ENCODE measurements around the gene IPO11.

IPO11 gene

GRCh38 chr5:62494772-62495171 is 82.2 kb downstream of the IPO11 start:
- H3K36me3 ChIP-seq (ENCODE audit: insufficient read depth, low read length): peaks cover 27% of the 10 kb centered on the region; the same call in 1 of the 2 replicates
- no peaks in the 10 kb centered on the region for H4K20me1 ChIP-seq (ENCODE audit: insufficient read depth, low read length)
- H3K4me2 ChIP-seq (ENCODE audit: low read length): 0 out of 2 replicates have a peak overlapping the region, but pooled peaks have one; percentile 3
- H3K4me1 ChIP-seq (ENCODE audit: insufficient read depth, low read length, severe bottlenecking): peaks cover 18% of the 10 kb centered on the region
- H3F3A ChIP-seq (ENCODE audit: insufficient read depth, low read length): no peaks in the 10 kb centered on the region
- no peak overlapping the region for H3K9ac ChIP-seq (ENCODE audit: low read length)
- H3K4me3 ChIP-seq (ENCODE audit: low read depth, low read length, poor library complexity, severe bottlenecking): no peak overlapping the region
- H2AFZ ChIP-seq (ENCODE audit: low read length): no peak overlapping the region
- H3K79me2 ChIP-seq (ENCODE audit: insufficient read depth, low read length): no peaks in the 10 kb centered on the region
- no peak overlapping the region for H3K27ac ChIP-seq (ENCODE audit: low read depth, low read length, poor library complexity, severe bottlenecking)
- H3K9me3 ChIP-seq (ENCODE audit: low read length): no peaks in the 10 kb centered on the region
- TF ChIP-seq CTCF (IDR thresholded peaks at IDR 0.05; ENCODE audit: low read length) (no peak), EZH2 (IDR thresholded peaks at IDR 0.05; ENCODE audit: borderline replicate concordance, low read length) (no peak)
- H3K9me2 ChIP-seq (ENCODE audit: low read depth, low read length): no peaks in the 10 kb centered on the region
- H3K27me3 ChIP-seq (ENCODE audit: insufficient read depth, low read length): no peaks in the 10 kb centered on the region

GRCh38 chr5:62496876-62497275 is 84.3 kb downstream of the IPO11 start:
- H3K4me1 ChIP-seq (ENCODE audit: insufficient read depth, low read length, severe bottlenecking): peaks cover 18% of the 10 kb centered on the region
- H3K79me2 ChIP-seq (ENCODE audit: insufficient read depth, low read length): no peaks in the 10 kb centered on the region
- peaks cover 29% of the 10 kb centered on the region; the same call in 1 of the 2 replicates for H3K36me3 ChIP-seq (ENCODE audit: insufficient read depth, low read length)
- TF ChIP-seq CTCF (IDR thresholded peaks at IDR 0.05; ENCODE audit: low read length) (no peak), EZH2 (IDR thresholded peaks at IDR 0.05; ENCODE audit: borderline replicate concordance, low read length) (no peak)
- no peaks in the 10 kb centered on the region for H3K27me3 ChIP-seq (ENCODE audit: insufficient read depth, low read length)
- H4K20me1 ChIP-seq (ENCODE audit: insufficient read depth, low read length): no peaks in the 10 kb centered on the region
- H2AFZ ChIP-seq (ENCODE audit: low read length): no peak overlapping the region
- no peaks in the 10 kb centered on the region for H3K9me3 ChIP-seq (ENCODE audit: low read length)
- no peak overlapping the region for H3K27ac ChIP-seq (ENCODE audit: low read depth, low read length, poor library complexity, severe bottlenecking)
- no peak overlapping the region for H3K4me2 ChIP-seq (ENCODE audit: low read length)
- H3K9me2 ChIP-seq (ENCODE audit: low read depth, low read length): no peaks in the 10 kb centered on the region
- no peaks in the 10 kb centered on the region for H3F3A ChIP-seq (ENCODE audit: insufficient read depth, low read length)
- no peak overlapping the region for H3K4me3 ChIP-seq (ENCODE audit: low read depth, low read length, poor library complexity, severe bottlenecking)
- H3K9ac ChIP-seq (ENCODE audit: low read length): no peak overlapping the region

GRCh38 chr5:62498961-62499360 is 86.4 kb downstream of the IPO11 start:
- Histone ChIP-seq H3K4me1 (ENCODE audit: insufficient read depth, low read length, severe bottlenecking) (peaks cover 13% of the 10 kb centered on the region), H3F3A (ENCODE audit: insufficient read depth, low read length) (no peaks in the 10 kb centered on the region), H3K9ac (ENCODE audit: low read length) (no peak overlapping the region), H3K27ac (ENCODE audit: low read depth, low read length, poor library complexity, severe bottlenecking) (no peak overlapping the region), H3K4me2 (ENCODE audit: low read length) (no peak overlapping the region), H3K9me3 (ENCODE audit: low read length) (no peaks in the 10 kb centered on the region), H3K4me3 (ENCODE audit: low read depth, low read length, poor library complexity, severe bottlenecking) (no peak overlapping the region), H4K20me1 (ENCODE audit: insufficient read depth, low read length) (no peaks in the 10 kb centered on the region), H2AFZ (ENCODE audit: low read length) (no peak overlapping the region), H3K27me3 (ENCODE audit: insufficient read depth, low read length) (no peaks in the 10 kb centered on the region), H3K9me2 (ENCODE audit: low read depth, low read length) (no peaks in the 10 kb centered on the region), H3K36me3 (ENCODE audit: insufficient read depth, low read length) (peaks cover 24% of the 10 kb centered on the region; the same call in 1 of the 2 replicates), H3K79me2 (ENCODE audit: insufficient read depth, low read length) (no peaks in the 10 kb centered on the region)
- TF ChIP-seq CTCF (IDR thresholded peaks at IDR 0.05; ENCODE audit: low read length) (no peak), EZH2 (IDR thresholded peaks at IDR 0.05; ENCODE audit: borderline replicate concordance, low read length) (no peak)

Measured in OCI-LY1 (cell line).